Gastroesophageal sphincter (tissue), 3 donors: ENCODE data around the gene SPTBN2.

Experiments used
- EP300 ChIP-seq: sonication (generic); formaldehyde crosslinking; IDR thresholded peaks from one replicate; pipeline ENCODE4 v1.6.1; 2017; ENCODE audit warnings: antibody characterized with exemption, mild to moderate bottlenecking
- POLR2A ChIP-seq, 2 donors: fragments of 450-650 bp; IDR thresholded peaks; one replicate each; pipeline ENCODE4 v1.6.1; 2017; ENCODE audit warnings: antibody characterized with exemption in 2 of 2, mild to moderate bottlenecking in 2 of 2, moderate library complexity in 1 of 2
- POLR2AphosphoS5 ChIP-seq: sonication (generic); formaldehyde crosslinking; IDR thresholded peaks from one replicate; pipeline ENCODE4 v1.6.1; 2017; ENCODE audit warnings: antibody characterized with exemption
- TF ChIP-seq, protein P1 (sequence below), 4 experiments: fragments of 200-600 bp in 2 of 4; fragments of 450-650 bp in 2 of 4; sonication (generic) in 1 of 4; IDR thresholded peaks; one replicate each; pipeline ENCODE4 v1.5.1; 2017 to 2019; ENCODE audit warnings: antibody characterized with exemption in 4 of 4, mild to moderate bottlenecking in 2 of 4, moderate library complexity in 2 of 4

DNA sequence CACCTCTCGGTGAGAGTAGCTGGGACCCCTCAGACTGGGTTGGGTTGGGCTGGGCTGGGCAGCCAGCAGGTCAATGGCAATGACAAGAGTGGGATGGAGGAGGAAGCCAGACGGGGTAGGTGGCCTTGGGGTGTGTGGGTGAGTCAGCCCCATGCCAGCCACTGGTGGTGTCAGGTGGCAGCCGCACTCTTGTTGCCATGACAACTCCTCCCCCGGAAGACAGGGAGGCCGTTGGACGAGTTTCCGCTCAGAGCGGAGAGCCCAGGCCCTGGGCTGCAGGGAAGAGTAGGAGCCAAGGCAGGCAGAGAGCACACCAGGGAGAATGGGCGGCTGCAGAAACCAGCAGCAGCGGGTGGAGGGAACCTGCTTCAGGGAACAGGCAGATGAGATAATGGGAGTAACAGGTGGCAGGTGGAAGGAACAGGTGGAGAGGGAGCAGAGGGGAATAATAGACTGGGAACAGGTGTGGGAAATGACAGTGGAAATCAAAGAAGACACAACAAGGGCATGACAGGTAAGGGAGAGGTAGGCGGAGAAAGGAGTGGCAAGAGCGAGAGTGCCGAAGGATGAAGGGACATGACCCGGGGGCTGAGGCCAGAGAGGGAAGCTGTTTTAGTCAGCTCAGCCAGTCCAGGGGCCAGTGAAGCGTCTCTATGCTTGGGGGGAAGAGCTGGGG is 8.7 kb downstream of the SPTBN2 start:
- TF ChIP-seq, protein P1, sequence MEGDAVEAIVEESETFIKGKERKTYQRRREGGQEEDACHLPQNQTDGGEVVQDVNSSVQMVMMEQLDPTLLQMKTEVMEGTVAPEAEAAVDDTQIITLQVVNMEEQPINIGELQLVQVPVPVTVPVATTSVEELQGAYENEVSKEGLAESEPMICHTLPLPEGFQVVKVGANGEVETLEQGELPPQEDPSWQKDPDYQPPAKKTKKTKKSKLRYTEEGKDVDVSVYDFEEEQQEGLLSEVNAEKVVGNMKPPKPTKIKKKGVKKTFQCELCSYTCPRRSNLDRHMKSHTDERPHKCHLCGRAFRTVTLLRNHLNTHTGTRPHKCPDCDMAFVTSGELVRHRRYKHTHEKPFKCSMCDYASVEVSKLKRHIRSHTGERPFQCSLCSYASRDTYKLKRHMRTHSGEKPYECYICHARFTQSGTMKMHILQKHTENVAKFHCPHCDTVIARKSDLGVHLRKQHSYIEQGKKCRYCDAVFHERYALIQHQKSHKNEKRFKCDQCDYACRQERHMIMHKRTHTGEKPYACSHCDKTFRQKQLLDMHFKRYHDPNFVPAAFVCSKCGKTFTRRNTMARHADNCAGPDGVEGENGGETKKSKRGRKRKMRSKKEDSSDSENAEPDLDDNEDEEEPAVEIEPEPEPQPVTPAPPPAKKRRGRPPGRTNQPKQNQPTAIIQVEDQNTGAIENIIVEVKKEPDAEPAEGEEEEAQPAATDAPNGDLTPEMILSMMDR (IDR thresholded peaks at IDR 0.05): no peak
- no peak for TF ChIP-seq POLR2A (IDR thresholded peaks at IDR 0.05)
- no peak for TF ChIP-seq POLR2AphosphoS5
- no peak for TF ChIP-seq EP300
